ENCODE data around the gene MFSD1.

DNA sequence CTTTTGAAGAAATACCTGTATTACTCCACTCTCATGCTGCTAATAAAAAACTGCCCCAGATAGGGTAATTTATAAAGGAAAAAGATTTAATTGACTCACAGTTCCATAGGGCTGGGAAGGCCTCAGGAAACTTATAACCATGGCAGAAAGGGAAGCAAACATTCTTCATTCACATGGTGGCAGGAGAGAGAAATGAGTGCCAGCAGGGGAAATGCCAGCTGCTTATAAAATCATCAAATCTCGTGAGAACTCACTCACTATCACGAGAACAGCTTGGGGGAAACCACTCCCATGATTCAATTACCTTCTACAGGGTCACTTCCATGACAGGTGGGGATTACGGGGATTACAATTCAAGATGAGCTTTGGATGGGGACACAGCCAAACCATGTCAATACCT, 18.7 kb downstream of the MFSD1 start:
- TF ChIP-seq, protein P1, sequence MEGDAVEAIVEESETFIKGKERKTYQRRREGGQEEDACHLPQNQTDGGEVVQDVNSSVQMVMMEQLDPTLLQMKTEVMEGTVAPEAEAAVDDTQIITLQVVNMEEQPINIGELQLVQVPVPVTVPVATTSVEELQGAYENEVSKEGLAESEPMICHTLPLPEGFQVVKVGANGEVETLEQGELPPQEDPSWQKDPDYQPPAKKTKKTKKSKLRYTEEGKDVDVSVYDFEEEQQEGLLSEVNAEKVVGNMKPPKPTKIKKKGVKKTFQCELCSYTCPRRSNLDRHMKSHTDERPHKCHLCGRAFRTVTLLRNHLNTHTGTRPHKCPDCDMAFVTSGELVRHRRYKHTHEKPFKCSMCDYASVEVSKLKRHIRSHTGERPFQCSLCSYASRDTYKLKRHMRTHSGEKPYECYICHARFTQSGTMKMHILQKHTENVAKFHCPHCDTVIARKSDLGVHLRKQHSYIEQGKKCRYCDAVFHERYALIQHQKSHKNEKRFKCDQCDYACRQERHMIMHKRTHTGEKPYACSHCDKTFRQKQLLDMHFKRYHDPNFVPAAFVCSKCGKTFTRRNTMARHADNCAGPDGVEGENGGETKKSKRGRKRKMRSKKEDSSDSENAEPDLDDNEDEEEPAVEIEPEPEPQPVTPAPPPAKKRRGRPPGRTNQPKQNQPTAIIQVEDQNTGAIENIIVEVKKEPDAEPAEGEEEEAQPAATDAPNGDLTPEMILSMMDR (IDR thresholded peaks at IDR 0.05) = no peak
- TF ChIP-seq POLR2A (IDR thresholded peaks at IDR 0.05) = no peak
